GM12873 (cell line): Measurements from ENCODE around the gene TAS1R2.

Experiments
- TF ChIP-seq, protein P1 (sequence below): IDR thresholded peaks from 2 replicates; pipeline ENCODE4 v1.5.1; 2012; ENCODE audit warnings: low read depth, mild to moderate bottlenecking, moderate library complexity, low read length, control low read depth; ENCODE audit not compliant: insufficient read depth; ENCODE audit errors: missing control alignments

The TAS1R2 gene

DNA sequence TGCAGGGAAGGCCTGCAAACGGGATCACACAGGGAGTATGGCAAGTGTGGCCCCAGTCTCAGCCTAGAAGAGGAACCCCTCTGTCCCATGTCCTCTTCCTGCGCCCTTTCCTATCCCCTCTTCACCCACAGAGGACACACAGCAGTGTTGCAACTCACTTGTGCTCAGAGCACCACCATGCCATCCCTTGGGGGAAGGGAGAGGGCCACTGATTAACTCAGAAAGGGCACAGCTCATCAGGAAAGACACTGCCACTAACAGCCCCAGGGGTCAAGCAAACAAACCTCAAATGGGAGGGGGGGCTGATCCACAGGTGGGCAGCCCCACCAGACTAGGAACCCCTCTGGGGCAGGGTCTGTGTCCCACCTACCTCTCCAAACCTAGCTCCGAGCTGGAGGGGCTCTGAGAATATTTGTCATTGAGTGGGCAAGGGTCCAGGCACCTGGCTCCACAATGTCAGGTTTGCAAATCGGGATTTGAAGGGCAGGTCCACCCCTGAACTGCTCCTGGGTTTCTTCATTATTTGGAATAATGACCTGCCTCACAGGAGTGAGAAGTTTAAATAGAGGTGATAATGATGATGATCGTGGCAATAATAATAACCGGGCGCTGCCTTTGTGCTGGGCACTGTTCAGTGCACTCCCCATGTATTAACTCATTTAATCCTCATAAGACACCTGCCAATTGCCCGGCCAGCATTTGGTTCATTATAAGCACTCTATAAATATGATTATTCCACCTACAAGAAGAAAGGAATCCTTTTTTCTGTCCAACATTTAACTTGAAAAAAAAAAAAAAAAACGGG is 41.9 kb upstream of the TAS1R2 start:
- TF ChIP-seq, protein P1, sequence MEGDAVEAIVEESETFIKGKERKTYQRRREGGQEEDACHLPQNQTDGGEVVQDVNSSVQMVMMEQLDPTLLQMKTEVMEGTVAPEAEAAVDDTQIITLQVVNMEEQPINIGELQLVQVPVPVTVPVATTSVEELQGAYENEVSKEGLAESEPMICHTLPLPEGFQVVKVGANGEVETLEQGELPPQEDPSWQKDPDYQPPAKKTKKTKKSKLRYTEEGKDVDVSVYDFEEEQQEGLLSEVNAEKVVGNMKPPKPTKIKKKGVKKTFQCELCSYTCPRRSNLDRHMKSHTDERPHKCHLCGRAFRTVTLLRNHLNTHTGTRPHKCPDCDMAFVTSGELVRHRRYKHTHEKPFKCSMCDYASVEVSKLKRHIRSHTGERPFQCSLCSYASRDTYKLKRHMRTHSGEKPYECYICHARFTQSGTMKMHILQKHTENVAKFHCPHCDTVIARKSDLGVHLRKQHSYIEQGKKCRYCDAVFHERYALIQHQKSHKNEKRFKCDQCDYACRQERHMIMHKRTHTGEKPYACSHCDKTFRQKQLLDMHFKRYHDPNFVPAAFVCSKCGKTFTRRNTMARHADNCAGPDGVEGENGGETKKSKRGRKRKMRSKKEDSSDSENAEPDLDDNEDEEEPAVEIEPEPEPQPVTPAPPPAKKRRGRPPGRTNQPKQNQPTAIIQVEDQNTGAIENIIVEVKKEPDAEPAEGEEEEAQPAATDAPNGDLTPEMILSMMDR, result no peak

DNA sequence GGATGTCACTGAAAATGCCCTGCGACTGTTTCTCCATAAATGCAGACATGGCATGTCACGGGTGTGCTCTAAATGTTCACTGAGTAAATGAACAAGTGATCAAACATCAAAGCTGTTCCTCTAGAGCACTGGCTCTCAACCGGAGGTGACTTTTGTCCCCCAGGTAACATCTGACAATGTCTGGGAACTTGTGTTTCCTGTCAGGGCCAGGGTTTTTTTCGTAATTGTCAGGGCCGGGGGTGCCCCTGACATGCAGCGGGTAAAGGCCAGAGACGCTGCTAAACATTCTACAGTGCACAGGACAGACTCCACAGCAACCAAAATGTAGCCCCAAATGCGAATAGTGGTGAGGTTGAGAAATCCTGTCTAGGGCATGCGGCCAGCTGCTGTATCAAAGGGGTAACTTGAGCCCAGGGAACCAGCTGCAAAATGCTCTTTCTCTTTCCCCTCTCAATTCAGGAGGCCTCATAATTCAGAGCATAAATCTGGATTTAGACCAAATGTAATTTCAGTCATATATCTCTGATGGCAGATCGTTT is 40.9 kb upstream of the TAS1R2 start:
- TF ChIP-seq, protein P1, result no peak

DNA sequence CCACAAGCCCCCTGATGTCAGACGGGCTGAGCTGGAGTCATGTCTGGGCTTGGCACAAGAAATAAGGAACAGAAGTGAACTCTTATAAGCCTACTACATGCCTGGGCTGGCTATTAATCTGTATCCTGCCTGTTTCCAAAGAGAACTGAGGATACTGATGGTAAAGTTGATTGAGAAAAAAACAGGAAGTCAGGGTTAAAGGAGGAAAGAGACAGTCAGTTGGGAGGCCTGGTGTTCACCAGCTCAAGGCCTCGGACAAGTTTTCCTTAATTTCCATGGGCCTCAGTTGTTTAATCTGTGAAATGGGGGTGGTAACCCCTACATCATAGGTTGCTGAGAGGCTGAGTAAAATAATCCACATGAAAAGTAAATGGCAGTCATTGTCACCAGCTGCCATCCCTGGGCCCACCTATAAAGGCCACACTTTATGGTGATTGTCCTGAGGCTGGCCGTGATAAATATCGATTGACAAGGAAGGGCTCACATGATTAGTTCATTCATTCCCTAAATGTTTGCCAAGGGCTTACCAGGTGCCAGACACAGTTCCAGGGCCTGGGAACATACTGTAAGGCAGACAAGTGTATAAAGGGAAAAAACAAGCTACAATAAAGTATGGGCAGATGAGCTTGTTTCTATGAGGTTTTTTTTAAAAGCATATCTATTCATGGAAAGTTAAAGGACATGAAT is 40.0 kb upstream of the TAS1R2 start:
- TF ChIP-seq, protein P1, result no peak

DNA sequence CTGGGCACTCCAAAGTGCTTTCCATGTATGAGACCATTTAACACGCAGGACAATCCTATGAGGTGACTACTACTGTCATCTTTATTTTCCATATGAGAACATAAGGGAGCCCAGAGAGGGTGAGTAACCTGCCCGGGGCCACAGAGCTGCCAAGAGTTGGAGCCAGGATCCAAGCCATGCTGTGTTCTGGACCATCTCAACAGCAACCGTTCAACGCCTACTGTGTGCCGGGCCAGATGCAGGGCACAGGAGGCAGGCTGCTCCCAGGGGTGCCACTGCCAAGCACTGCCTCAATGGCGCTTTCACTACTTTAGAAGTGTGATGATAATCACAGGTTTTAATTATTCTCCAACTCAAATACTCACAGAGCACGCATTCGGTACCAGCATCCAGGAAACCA is 39.1 kb upstream of the TAS1R2 start:
- TF ChIP-seq, protein P1, result no peak

DNA sequence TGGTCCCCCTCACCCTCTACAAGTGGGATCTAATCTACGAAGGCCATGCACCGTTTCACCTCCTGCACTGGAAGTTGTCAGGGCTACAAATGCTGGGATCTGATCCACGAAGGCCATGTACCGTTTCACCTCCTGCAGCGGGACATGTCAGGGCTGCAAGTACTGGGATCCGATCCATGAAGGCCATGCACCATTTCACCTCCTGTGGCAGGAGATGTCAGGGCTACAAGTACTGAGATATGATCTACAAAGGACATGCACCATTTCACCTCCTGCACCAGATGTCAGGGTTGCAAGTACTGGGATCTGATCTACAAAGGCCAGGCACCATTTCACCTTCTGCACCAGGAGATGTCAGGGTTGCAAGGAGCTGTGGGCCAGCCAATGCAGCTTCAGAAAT is 35.9 kb upstream of the TAS1R2 start:
- TF ChIP-seq, protein P1, result no peak

DNA sequence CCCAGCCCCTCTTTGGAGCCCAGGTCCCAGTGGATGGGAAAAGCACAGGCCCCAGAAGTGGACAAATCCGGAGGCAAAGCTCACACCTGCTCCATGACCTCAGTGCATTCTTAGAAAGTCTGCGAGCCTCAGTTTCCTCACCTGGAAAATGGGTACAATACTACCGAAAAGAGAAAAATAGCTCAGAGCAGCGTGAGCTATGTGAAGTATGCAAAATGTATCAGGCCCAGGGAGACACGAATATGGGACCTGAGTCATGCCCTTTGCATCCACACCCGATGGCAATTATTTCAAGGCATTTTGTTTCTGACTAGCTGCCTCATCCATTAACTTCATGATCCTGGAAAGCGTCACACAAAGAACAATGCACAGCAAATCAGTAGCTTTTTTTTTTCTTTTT is 33.7 kb upstream of the TAS1R2 start:
- TF ChIP-seq, protein P1, result no peak

DNA sequence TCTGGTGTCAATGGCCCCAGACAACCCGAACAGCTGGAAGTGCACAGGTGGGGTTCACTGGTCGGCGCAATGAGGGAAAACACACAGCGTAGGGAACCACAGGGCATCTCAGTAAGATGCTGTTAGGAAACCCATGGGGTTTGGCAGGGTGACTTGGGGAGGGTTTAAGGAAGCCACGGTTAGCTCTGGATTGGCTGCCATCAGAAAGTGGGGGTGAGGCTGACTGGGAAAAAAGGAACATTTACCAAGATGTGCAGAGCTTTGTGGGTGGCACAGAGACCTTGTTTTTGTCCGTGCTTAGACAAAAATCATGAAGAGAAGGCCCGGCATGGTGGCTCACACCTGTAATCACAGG is 31.9 kb upstream of the TAS1R2 start:
- TF ChIP-seq, protein P1, result no peak
